Transverse colon (tissue), 4 donors: ENCODE measurements around the gene CHGA. TPM values are rescaled to one million over a fixed set of nuclear protein-coding genes. Genes with fewer than 3 reads are reported as not detected.

Experiments
- DNase-seq: peaks from one replicate; pipeline ENCODE4 v3.0.0-alpha.2; 2019
- H3K27ac ChIP-seq, 4 donors: fragments of 200-600 bp; sonication (generic); 2 replicates each; pipeline ENCODE4 v1.5.1; 2016 to 2018; ENCODE audit warnings: inconsistent platforms in 4 of 4
- H3K27me3 ChIP-seq: fragments of 200-600 bp; sonication (generic); 2 replicates; pipeline ENCODE4 v1.5.1; 2017; ENCODE audit warnings: inconsistent platforms
- H3K36me3 ChIP-seq, 4 donors: fragments of 200-600 bp; sonication (generic); 2 replicates each; pipeline ENCODE4 v1.5.1; 2017 to 2019; ENCODE audit warnings: inconsistent platforms in 4 of 4
- H3K4me1 ChIP-seq, 4 donors: fragments of 200-600 bp; sonication (generic); 2 replicates each; pipeline ENCODE4 v1.5.1; 2017 to 2020; ENCODE audit warnings: inconsistent platforms in 4 of 4
- H3K4me3 ChIP-seq, 4 donors: fragments of 200-600 bp; sonication (generic); 1 replicate in 1 of 4; 2 replicates in 3 of 4; pipeline versions ENCODE4 v1.5.1 to v1.6.1; 2017 to 2019; ENCODE audit warnings: inconsistent platforms in 4 of 4
- H3K9me3 ChIP-seq, 2 donors: fragments of 200-600 bp; sonication (generic); 2 replicates each; pipeline ENCODE4 v1.5.1; 2017 to 2019; ENCODE audit warnings: inconsistent platforms in 2 of 2
- EP300 ChIP-seq: sonication (generic); formaldehyde crosslinking; IDR thresholded peaks from one replicate; pipeline ENCODE4 v1.6.1; 2017; ENCODE audit warnings: antibody characterized with exemption, low read depth
- POLR2A ChIP-seq: fragments of 450-650 bp; IDR thresholded peaks from one replicate; pipeline ENCODE4 v1.6.1; 2016; ENCODE audit warnings: antibody characterized with exemption, mild to moderate bottlenecking, moderate library complexity
- POLR2AphosphoS5 ChIP-seq, 3 donors: sonication (generic); formaldehyde crosslinking; IDR thresholded peaks; one replicate each; pipeline ENCODE4 v1.6.1; 2016; ENCODE audit warnings: antibody characterized with exemption in 3 of 3
- WGBS, 2 donors: methylation state at CpG; one replicate each; pipeline ENCODE4 v1.1.5; 2018; ENCODE audit warnings: low coverage in 1 of 2; 5-methylcytosine and 5-hydroxymethylcytosine counted together
- in situ Hi-C, 4 donors: fragments of 200-750 bp; cut with MboI; loops; one replicate each; pipeline versions ENCODE4 v1.15.0 to v1.15.1; 2017; ENCODE audit warnings: low sequenced_read_pairs in 3 of 4, low pct_ligation_motif_present in 1 of 4, low pct_unique_long_range_greater_than_20kb in 1 of 4
- intact Hi-C: fragments of 100-400 bp; cut with DNase I; formaldehyde crosslinking; loops from one replicate; pipeline ENCODE4 v1.15.1; 2023; ENCODE audit warnings: low total_unique reads
- total RNA-seq, 4 donors: library from RNA; depleted of rRNA; stranded (reverse); fragments of >200 nt; gene quantifications; one replicate each; pipeline ENCODE4 v1.1.0, GENCODE V29; 2016
- TF ChIP-seq, protein P1 (sequence below), 5 experiments: fragments of 200-600 bp in 3 of 5; fragments of 450-650 bp in 2 of 5; sonication (generic) in 3 of 5; IDR thresholded peaks; 1 replicate in 2 of 5; 2 replicates in 3 of 5; pipeline ENCODE4 v1.5.1; 2016 to 2017; ENCODE audit warnings: antibody characterized with exemption in 5 of 5, inconsistent platforms in 3 of 5, mild to moderate bottlenecking in 2 of 5, moderate library complexity in 1 of 5

CHGA gene
- total RNA-seq, 4 donors from 2014 or later, result 9.2 to 215 (median 40.7) TPM

DNA sequence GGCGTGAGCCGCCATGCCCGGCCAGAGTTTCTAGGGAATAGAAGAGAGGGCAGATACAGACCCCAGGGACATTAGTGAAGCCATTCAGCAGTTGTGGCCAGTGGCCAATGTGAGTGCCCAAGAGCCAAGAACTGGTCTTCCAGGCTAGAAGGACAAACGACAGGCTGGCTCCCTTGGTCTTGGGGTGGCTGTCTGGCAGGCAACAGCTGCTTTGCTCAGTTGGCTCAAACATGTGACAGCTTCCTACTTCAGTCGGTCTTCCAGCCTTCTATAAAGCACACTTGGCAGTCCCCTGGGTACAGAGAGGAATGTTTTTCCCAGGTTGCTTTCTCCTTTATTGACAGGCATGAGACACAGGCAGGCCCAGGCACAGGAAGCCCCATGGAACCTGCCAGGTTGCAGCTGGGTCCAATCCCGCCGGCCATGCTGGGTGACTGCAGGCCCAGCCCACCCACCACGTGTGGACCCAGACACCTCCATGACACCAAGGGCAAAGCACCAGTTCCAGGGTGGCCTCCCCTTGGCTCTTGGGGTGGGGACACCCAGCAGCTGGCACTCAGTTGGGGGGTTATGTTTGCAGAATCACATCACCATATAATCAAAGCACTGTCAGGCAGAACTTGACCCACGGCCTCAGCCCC is 15.4 kb downstream of the CHGA start:
- no peak for DNase-seq
- TF ChIP-seq POLR2A (no peak), EP300 (no peak)
- Histone ChIP-seq H3K27me3 (no peaks in the 10 kb centered on the region), H3K27ac (no peak overlapping the region), H3K4me3 (no peak overlapping the region), H3K4me1 (no peaks in the 10 kb centered on the region), H3K9me3 (no peaks in the 10 kb centered on the region), H3K36me3 (no peaks in the 10 kb centered on the region)
- 78% methylated on average over 9 of the region's 9 CpGs; no CpG with 5 or more reads in 1 of the 2 donors for WGBS, 2 donors
- in situ Hi-C loops (no loop called here), intact Hi-C loops (no loop called here)

DNA sequence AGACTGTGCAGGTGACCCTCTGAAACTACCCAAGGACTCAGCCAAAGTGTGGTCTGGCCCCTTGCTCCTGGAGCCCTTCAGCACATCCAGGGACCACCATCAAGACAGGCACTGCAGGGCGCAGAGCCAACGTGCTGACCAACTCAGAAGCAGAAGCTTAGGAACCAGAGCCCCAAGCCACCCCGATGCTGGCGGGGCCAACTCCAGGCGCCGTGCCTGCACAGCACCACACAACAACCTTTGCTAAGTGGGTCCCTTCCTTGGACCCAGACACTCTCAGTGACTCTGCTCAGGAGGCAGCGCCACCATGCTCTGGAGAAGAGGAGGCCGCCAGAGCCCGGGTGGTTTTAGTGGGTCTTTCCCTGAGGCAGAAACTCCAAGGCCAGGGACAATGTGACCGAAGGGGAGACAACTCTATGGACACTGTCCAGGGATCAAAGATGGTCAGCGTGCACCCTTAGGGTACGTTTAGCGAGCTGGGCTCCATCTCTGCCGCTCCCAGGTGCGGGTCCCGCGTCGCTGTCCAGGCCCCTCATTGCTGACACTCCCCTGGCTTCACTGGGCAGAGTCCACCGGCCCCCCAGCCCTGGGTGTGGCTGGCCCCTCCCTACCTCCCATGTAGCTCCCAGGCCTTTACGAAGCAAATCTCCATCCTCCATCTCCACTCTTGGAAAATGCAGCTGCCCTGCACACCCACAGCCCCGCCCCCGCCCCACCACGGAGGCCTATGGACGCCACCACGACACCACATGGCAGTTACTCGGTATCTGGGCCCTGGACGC is 16.1 kb downstream of the CHGA start:
- in situ Hi-C loops, result no loop called here
- Histone ChIP-seq H3K4me3 (no peak overlapping the region), H3K9me3 (no peaks in the 10 kb centered on the region), H3K36me3 (no peaks in the 10 kb centered on the region), H3K27me3 (no peaks in the 10 kb centered on the region), H3K4me1 (no peaks in the 10 kb centered on the region), H3K27ac (no peak overlapping the region)
- TF ChIP-seq POLR2A, result no peak
- no peak for TF ChIP-seq POLR2AphosphoS5 (IDR thresholded peaks at IDR 0.05)
- TF ChIP-seq EP300, result no peak
- intact Hi-C loops, result no loop called here
- no peak for DNase-seq
- 94% methylated on average over 26 of the region's 27 CpGs; no CpG with 5 or more reads in 1 of the 2 donors for WGBS, 2 donors

DNA sequence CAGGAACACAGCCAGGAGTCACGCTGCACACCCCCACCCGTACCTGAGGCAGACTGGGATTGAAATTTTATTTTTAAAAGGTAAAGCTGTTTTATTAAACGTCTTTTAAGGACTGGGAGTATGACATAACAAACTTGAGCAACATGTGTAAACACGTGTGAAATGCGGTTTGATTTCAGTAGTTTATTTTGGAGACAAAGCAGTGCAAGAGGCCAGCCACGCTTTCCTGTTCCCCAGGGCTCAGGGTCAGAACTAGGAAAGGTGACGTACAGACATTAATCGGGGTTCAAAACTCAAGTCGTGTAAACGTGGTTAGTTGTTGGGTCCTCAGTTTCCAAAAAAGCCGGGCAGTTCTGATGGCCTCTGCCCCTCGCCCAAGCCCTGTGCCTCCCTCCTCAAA is 16.7 kb downstream of the CHGA start:
- H3K27me3 ChIP-seq, result no peaks in the 10 kb centered on the region
- no peak for TF ChIP-seq POLR2AphosphoS5 (IDR thresholded peaks at IDR 0.05)
- TF ChIP-seq EP300, result no peak
- TF ChIP-seq POLR2A, result no peak
- TF ChIP-seq, protein P1, sequence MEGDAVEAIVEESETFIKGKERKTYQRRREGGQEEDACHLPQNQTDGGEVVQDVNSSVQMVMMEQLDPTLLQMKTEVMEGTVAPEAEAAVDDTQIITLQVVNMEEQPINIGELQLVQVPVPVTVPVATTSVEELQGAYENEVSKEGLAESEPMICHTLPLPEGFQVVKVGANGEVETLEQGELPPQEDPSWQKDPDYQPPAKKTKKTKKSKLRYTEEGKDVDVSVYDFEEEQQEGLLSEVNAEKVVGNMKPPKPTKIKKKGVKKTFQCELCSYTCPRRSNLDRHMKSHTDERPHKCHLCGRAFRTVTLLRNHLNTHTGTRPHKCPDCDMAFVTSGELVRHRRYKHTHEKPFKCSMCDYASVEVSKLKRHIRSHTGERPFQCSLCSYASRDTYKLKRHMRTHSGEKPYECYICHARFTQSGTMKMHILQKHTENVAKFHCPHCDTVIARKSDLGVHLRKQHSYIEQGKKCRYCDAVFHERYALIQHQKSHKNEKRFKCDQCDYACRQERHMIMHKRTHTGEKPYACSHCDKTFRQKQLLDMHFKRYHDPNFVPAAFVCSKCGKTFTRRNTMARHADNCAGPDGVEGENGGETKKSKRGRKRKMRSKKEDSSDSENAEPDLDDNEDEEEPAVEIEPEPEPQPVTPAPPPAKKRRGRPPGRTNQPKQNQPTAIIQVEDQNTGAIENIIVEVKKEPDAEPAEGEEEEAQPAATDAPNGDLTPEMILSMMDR (IDR thresholded peaks at IDR 0.05), result no peak
- no peaks in the 10 kb centered on the region for H3K4me1 ChIP-seq
- intact Hi-C loops, result no loop called here
- 91% methylated on average over 12 of the region's 12 CpGs; no CpG with 5 or more reads in 1 of the 2 donors for WGBS, 2 donors
- no peak overlapping the region for H3K4me3 ChIP-seq
- no peak for DNase-seq
- in situ Hi-C loops, result loop anchor here in 1 of 4 donors (10.0 kb wide), 1 partner anchor 195 kb away; no protein-coding TSS in a partner anchor
- no peaks in the 10 kb centered on the region for H3K36me3 ChIP-seq
- H3K27ac ChIP-seq, result no peak overlapping the region
- no peaks in the 10 kb centered on the region for H3K9me3 ChIP-seq

DNA sequence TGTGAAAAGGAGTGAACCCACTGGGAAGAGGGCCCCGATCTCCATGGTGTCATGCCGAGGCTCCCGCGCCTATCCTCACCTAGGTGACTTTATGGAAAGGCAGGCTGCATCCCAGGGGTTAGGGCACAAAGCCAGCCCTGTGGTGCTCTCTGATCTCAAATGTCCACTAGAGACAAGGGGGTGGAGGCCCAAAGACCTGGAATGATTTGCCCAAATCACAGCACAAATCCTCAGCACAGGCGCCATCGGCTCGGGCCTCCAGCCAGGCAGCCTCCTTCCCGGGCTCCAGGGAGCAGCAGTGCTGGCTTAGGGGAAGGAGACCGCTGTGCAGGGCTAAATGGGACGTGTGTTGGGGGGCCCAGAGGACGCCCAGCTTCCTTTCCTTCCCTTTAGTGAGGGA is 17.6 kb downstream of the CHGA start:
- WGBS, 2 donors, result 96% methylated on average over 11 of the region's 11 CpGs; no CpG with 5 or more reads in 1 of the 2 donors
- no peak for DNase-seq
- intact Hi-C loops (no loop called here), in situ Hi-C loops (loop anchor here in 1 of 4 donors (10.0 kb wide), 1 partner anchor 194 kb away; no protein-coding TSS in a partner anchor)
- H3K4me1 ChIP-seq, result no peaks in the 10 kb centered on the region
- H3K27me3 ChIP-seq, result no peaks in the 10 kb centered on the region
- no peak overlapping the region for H3K4me3 ChIP-seq
- no peaks in the 10 kb centered on the region for H3K36me3 ChIP-seq
- H3K27ac ChIP-seq, result no peak overlapping the region
- H3K9me3 ChIP-seq, result no peaks in the 10 kb centered on the region
- TF ChIP-seq, protein P1 (IDR thresholded peaks at IDR 0.05), result no peak
- TF ChIP-seq POLR2A (no peak), POLR2AphosphoS5 (IDR thresholded peaks at IDR 0.05) (no peak), EP300 (no peak)

GRCh38 chr14:92941531-92941930 is 18.6 kb downstream of the CHGA start:
- Histone ChIP-seq H3K36me3 (no peaks in the 10 kb centered on the region), H3K27ac (no peak overlapping the region), H3K27me3 (no peaks in the 10 kb centered on the region), H3K9me3 (no peaks in the 10 kb centered on the region), H3K4me1 (peaks cover 0 to 7% (median 2%) of the 10 kb centered on the region in 4 donors), H3K4me3 (no peak overlapping the region)
- WGBS, 2 donors, result 93% methylated on average over 21 of the region's 30 CpGs; no CpG with 5 or more reads in 1 of the 2 donors
- in situ Hi-C loops (loop anchor here in 1 of 4 donors (10.0 kb wide), 1 partner anchor 193 kb away; no protein-coding TSS in a partner anchor), intact Hi-C loops (no loop called here)
- TF ChIP-seq POLR2A (no peak), POLR2AphosphoS5 (IDR thresholded peaks at IDR 0.05) (no peak), EP300 (no peak)
- TF ChIP-seq, protein P1 (IDR thresholded peaks at IDR 0.05), result no peak
- DNase-seq, result no peak
